OCI-LY1 (cell line): Measurements from ENCODE around the gene DCK.

Experiments
- EZH2 ChIP-seq: fragments of 200-600 bp; sonication (generic), shearing (Covaris generic); IDR thresholded peaks from 2 replicates; pipeline ENCODE4 v1.8.0; 2017; ENCODE audit warnings: borderline replicate concordance, mixed run types, mild to moderate bottlenecking, antibody characterized with exemption, low read length, moderate library complexity, mixed read lengths
- TF ChIP-seq, protein P1 (sequence below): fragments of 200-600 bp; sonication (generic), shearing (Covaris generic); IDR thresholded peaks from 2 replicates; pipeline ENCODE4 v1.5.1; 2017; ENCODE audit warnings: mild to moderate bottlenecking, antibody characterized with exemption, low read length, moderate library complexity, mixed read lengths

DNA sequence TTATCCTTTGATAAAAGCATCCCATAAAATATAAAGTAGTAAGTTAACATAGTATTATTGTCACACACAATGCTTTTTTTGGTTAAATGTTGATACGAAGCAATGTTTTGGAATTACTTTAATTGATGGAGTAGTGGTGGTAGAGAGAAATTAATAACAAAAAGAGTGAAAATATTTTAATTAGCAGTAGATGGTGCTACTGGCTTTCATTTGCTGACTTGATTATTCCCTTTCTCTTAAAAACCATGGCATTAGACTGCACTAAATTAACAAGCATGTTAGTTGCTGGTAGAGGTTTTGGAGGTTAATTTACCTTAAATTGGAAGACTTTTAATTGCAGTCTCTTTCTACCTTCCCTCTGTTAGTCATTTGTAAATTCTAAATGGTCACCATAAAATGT is 8.9 kb upstream of the DCK start:
- TF ChIP-seq, protein P1, sequence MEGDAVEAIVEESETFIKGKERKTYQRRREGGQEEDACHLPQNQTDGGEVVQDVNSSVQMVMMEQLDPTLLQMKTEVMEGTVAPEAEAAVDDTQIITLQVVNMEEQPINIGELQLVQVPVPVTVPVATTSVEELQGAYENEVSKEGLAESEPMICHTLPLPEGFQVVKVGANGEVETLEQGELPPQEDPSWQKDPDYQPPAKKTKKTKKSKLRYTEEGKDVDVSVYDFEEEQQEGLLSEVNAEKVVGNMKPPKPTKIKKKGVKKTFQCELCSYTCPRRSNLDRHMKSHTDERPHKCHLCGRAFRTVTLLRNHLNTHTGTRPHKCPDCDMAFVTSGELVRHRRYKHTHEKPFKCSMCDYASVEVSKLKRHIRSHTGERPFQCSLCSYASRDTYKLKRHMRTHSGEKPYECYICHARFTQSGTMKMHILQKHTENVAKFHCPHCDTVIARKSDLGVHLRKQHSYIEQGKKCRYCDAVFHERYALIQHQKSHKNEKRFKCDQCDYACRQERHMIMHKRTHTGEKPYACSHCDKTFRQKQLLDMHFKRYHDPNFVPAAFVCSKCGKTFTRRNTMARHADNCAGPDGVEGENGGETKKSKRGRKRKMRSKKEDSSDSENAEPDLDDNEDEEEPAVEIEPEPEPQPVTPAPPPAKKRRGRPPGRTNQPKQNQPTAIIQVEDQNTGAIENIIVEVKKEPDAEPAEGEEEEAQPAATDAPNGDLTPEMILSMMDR: peak; percentile 13; the same call in 1 of the 2 replicates
- TF ChIP-seq EZH2: no peak
